ENCODE results near the gene WDR31.
"Not testable (repeated sequence)": the region's sequence is repeated elsewhere in the genome, so short reads cannot be mapped to it uniquely, and the experiment has no call there.

The WDR31 gene

DNA sequence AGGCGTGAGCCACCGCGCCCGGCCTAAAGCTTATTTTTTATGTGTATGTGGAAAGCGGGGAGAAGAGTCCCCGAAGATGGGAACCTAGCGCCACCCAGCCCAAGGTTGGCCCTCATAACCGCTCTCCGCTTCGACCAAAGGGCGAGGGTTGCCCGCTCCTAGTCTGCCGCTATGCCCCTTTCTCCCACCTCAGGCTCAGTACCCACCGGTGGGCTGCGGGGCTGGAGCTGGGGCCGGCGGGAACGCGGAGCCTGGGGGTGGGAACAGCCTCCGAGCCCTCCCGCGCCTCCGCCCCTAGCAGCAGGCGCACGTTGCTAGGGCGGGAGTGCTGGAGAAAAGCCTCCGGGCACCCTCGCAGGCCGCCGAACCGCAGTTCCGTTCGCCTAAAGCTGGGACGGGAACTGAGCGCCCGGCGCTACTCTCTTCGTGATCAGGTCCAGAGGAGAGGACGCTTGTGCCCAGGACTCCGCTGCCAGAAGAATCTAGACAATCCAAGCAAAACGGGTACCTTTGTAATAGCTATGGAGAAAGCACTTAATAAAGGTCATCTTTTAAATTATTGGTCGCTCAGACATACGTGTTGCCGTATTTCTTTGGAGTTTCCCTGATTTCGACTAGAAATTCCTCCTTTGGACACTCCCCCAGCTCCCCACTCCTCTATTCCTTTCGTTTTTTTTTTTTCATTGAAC, at the start of gene WDR31:
Gene WDR31 (minus strand): TSS at position 265 of the 689 bp plus-strand sequence. CDS start 8,253 bp downstream, outside the sequence.
- DNase-seq = peak; percentile 84

DNA sequence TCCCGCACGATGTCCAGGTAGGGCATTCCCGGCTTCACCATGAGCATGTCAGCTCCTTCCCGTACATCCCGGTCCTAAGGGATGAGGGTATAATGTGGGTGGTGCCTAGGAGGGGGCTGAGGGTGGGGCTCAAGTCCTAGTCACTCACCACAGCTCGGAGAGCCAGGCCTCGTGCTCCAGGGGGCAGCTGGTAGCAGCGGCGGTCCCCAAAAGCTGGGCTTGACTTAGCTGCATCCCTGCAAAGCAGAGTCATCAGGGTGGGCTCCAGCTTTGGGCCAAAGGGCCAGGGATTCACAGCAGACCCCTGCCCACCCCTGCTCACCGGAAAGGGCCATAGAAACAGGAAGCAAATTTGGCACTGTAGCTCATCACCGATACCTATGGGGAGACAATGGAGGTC, 49.4 kb upstream of the WDR31 start:
- DNase-seq = no peak

DNA sequence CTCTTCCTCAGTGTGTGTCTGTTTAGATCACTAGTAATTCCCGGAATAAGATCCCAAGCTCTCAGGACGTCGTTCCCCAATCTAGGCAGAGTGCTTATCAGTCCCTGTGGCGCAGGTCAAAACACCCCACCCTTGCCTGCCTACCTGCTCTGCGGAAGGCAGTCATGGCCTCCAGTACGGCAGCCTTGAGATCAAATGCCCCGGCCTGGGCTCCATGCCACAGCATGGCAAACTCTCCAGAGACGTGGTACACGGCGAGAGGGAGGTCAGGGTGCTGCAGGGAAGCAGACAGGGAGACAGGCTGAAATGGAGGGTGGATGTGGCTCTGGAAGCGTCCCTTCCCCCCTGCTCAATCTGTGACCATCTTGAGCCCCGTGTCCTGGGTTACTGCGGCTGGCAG, 48.8 kb upstream of the WDR31 start:
- DNase-seq = no peak

DNA sequence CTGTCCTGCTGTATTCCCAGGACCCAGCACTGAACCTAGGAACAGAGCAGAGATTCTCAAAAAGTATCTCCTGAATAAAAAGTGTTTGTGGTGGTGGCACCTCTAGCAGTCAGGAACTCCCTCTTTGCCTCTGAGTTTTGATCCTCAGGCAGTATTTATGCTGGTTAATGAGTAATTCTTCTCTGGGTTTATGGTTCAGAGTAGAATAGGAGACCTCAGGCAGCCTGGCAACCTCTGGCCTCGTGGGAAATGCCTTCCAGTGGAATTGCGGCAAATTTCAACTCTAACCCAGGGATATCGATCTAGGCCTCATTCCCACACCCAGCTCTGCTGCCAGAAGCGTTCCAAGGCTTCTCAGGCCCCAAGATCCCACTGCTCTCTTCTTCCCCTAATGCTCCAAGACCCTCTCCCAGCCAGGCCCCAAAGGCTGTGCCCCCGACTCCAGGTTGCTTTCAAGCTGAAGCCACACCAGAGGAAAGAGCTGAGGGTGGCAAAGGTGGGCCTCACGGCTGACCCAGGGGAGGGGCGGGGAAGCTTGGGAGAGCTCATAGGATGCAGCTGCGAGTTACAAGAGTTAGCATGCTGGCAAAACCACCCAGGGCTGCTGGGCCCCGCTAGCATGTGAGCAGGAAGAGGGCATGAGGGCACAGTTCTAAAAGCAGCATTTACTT, 47.6 kb upstream of the WDR31 start:
- no peak for DNase-seq

DNA sequence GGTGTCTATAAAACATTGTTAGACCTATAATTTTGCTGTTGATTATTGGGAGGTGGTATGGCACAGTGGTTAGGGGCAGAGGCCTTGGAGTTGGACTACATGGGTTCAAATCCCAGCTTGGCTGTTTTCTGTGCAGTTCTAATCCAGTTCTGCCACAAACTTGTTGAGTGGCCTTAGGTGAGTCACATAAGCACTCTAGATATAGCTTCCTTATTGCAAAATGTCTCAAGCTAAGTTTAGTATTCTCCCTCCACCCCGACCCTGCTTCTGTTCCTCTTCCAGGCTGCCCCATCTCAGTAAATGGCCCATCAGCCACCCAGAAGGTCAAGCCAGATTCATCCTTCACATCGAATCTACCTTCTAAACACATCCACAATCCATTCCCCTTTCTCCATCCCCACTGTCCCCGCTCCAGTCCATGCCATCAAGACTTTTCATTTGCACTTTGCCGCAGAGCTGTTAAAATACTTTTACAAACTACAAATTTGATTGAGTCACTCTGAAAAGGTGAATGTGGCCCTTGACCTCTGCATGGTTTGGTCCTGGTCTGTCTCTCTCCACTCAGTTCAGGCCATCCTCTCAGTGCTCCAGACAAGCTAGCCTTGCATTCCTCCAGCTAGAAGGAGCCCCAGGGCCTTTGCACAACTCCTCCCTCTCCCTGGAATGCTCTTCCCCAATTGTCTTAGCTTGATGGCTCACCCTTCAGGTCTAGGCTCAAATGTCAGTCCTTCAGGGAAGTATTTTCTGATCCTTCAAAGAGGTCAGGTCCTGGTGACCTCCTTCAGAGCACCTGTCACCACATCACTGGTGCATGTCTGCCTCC, 46.7 kb upstream of the WDR31 start:
- no peak for DNase-seq

DNA sequence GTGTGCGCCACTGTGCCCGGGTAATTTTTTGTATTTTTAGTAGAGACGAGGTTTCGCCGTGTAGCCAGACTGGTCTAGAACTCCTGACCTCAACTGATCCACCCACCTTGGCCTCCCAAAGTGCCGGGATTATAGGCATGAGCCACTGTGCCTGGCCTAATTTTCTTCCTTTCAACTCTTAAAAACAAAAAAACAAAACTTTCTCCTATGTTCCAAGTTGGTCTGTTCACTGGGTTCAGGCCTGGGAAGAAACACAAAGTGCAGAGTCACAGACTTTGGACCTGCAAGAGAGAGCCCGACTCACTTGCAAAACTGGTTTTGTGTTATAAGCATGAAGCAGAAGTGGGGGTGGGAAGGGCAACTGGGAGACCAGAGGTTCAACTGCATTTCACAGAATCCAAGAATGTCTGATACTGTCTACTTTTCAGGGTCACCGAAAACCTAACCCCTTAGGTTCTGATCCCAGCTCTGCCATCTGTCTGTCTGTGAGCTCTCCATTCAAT, 41.9 kb upstream of the WDR31 start:
- no peak for DNase-seq

DNA sequence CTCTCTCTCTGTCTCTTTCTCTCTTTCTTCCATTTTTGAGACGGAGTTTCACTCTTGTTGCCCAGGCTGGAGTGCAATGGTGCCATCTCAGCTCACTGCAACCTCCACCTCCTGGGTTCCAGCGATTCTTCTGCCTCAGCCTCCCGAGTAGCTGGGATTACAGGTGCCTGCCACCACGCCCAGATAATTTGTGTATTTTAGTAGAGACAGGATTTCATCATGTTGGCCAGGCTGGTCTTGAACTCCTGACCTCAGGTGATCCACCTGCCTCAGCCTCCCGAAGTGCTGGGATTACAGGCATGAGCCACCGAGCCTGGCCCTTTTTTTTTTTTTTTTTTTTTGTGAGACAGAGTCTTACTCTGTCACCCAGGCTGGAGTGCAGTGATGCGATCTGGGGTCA, 41.4 kb upstream of the WDR31 start:
- not testable (repeated sequence) for DNase-seq

DNA sequence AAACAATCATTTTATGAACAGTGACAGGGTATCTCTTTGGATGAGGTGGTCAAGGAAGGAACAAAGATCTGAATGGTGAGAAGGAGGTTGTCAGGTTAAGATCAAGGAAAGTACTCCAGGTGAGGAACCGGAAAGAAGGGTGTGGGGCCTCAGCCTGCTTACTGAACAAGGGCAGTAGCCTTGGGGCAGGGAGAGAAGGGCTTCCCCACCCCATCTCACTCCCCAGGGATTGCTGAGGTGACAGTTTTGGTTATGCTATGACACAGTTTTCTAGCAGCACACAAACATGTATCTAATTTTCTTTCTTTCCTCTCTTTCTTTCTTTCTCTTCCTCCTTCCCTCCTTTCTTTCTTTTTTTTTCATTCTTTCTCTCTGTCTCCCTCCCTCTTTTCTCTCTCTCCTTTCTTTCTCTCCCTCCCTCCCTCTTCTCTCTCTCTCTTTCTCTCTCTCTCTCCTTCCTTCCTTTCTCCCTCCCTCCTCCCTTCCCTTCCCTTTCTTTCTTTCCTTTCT, 40.8 kb upstream of the WDR31 start:
- DNase-seq = no peak

DNA sequence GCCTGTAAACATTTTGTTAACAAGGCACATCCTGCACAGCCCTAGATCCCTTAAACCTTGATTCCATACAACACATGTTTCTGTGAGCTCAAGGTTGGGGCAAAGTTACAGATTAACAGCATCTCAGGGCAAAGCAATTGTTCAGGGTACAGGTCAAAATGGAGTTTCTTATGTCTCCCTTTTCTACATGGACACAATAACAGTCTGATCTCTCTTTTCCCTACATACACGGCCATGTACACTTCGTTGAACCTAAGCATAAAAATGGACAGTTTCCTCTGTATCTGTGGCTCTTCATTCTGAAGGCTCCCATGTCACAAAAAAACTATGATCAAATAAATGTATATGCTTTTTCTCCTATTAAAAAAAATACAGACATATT, 39.7 kb upstream of the WDR31 start:
- DNase-seq = not testable (repeated sequence)

DNA sequence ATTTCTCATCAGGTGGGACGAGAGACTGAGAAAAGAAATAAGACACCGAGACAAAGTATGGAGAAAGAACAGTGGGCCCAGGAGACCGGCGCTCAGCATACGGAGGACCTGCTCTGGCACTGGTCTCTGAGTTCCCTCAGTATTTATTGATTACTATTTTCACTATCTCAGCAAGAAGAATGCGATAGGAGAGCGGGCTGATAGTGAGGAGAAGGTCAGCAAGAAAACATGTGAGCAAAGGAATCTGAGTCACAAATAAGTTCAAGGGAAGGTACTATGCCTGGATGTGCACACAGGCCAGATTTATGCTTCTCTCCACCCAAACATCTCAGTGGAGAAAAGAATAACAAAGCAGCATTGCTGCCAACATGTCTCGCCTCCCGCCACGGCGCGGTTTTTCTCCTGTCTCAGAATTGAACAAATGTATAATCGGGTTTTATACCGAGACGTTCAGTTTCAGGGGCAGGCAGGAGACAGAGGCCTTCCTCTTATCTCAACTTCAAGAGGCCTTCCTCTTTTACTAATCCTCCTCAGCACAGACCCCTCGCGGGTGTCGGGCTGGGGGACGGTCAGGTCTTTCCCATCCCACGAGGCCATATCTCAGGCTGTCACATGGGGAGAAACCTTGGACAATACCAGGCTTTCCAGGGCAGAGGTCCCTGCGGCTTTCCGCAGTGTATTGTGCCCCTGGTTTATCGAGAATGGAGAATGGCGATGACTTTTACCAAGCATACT, 39.2 kb upstream of the WDR31 start:
- not testable (repeated sequence) for DNase-seq

DNA sequence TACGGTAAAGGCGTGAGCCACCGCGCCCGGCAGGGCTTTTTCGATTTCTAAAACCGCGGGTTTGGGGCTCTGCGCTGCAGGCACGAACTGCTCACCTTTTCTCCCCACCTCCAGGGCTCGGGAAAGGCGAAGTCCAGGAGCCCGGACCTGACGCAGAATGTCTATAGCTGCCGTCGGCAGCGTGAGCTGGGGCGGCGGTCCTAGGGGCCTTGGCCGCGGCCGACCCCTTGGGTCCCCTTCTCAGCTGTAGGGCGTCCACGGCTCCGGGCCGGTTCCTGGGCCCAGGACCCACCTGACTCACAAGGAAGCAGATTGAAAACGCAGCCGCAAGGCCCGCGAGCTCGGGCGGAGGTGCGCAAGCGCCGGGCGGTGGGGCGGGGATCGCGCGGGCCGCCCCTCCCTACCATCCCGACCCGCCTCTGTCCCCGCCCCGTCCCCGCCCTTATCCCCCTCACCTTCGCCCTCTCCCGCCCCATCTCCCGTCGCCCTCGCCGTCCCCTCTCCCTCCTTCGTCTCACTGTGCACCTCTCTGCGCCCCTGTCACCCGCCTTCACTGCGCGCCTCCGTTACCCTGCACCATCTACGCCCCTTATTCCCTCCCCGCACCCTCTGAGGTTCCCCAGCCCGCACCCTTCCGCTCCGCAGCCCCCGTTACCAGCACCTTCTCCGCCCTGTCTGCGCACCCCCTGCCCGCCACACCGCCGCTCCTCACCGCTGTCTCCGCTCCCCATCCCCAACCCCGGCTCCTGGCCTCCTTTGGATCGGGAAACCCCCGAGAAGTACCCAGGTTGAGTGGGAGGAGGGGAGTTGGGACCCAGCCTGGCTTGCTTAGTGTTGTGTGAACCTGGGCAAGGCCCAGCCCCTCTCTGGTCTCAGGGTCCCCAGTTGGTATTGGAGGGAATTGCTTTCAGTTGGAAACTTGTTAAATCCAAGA, 36.8 kb upstream of the WDR31 start, which contains the start of gene HDHD3:
Gene HDHD3 (minus strand): TSS at position 353 of the 934 bp plus-strand sequence. CDS start 2,632 bp downstream, outside the sequence.
- peak; percentile 77 for DNase-seq

DNA sequence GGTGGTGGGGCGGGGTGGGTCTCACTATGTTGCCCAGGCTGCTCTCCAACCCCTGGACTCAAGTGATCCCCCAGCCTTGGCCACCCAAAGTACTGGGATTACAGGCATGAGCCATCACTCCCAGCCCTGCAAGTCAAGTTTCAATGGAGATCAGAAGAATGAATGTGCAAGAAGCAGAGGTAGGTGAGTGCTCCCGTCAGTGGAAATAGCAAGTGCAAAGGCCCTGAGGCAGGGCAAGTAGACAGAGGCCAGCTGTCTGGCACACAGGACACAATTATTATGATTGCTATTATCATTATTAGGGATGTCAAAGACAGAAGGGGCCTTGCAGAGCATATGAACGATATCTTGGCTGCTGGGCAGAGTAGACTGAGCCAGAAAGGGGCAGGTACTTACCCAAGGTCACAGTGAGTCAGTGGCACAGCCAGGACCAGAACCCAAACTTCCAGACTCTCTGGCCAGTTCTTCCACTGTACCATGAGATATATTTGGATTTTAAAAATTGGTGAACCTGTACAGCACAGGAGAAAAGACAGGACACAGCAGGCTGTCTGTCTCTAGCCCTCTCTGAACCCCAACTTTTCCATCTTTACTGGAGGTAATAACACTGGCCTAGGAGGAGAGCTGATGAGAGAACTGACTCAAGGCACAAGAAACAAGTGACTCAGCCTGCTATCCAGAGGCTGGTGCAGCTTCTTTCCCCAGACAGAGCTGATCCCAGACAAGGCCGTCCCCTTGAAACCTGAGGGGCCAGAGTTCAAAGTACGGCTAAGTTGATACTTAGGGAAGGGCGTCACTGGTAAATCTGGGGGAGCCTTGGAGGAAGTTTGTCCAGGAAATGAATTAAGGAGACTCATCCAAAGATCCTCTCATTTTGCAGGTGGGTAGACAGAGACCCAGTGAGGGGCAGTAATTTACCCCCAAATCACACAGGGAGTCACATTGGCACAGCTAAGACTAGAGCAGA, 35.3 kb upstream of the WDR31 start:
- DNase-seq = peak; percentile 9

DNA sequence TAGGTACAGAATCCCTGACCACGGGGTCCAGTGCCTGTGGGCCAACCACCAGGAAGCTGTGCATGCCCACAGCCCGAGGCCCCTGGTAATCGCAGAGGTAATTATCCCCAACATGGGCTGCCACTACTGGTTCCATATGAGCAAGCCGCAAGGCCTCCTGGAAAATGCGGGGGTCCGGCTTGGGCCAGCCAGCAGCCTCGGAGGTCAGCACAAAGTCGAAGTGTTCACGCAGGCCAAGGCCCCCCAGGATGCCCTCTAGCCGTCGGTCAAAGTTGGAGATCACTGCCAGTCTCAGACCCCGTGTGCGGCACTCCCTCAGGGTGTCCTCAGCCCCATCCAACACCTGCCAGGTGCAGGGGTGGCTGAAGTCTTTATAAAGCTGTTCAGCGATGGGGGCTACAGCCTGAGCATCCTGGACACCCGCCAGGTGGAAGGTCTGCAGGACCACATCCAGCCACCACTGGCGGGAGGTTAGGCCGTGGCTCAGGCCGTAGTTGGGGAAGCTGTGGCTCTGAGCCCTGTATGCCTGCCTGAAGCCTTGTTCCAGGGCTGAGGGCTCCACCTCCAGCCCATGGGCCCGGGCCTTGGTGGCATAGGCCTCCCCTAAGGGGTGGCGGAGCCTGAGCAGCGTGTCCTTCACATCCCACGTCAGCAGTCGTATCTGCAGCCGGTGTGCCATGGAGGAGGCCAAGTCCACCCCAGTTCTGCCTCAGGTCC, 33.8 kb upstream of the WDR31 start:
- no peak for DNase-seq

DNA sequence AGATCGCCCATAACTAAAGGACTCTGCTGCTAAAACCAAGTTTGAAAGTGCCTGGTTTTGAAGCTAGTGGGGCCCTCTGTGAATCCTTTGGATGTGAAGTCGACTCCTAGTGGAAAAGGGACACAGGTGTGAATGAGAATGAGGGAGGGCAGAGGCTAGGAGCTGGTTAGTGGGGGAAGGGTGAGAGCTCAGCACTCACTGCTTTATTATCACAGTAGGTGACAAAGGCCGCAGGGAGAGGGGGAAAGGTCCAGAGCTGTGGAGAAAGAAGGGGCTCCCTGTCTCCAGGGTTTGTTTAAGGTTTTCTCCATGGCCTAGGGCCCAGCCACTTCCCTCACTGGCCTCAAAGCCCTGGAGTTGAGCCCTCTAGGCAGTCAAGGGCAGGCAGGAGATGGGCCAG, 33.2 kb upstream of the WDR31 start:
- DNase-seq = no peak

DNA sequence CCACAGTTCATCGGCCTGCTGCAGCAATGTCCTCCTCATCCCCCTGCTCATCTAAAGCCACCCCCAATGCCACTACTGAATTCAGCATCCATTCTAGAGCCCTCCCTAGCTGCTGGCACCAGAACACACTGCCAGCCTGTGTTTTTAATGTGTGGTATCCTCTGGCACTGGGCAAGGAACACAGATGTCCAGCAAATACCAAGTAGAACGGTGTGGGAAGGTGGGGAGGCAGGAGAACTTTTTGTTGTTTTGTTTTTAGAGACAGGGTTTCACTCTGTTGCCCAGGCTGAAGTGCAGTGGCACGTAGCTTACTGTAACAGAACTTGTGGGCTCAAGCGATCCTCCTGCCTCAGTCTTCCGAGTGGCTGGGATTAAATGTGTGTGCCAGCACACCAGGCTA, 32.0 kb upstream of the WDR31 start:
- DNase-seq = no peak

DNA sequence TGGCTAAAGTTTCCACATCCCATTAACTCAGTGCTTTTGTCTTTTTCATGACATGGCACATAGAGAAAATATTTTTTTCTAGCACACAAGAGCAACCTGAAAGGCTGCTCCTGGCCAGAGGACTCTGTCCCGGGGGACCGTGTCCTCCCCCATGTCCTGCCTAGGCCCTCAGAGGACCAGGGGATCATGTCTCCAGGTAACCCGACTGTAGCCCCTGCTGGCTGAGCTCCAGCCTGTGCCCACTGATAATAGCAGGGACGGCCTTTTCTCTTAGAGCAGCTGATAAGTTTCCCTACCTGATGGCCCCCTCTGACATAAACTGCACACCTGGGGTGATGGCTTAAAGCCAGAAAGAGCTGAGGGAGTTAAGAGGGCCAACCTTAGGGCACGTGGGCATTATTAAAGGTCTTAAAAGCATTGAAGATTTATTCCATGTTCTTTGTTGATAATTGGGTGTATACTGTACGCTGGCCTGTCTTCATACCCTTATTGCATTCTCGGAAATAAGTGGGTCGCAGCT, 30.8 kb upstream of the WDR31 start:
- DNase-seq = no peak

DNA sequence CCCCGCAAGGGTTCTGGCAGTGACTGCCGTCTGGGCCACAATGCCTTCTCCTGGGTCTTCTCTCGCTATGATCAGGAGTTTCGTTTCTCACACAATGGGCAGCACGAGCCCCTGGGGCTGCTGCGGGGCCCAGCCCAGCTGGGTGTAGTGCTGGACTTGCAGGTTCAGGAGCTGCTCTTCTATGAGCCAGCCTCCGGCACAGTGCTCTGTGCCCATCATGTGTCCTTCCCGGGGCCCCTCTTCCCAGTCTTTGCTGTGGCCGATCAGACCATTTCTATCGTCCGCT, 29.7 kb upstream of the WDR31 start:
- DNase-seq = no peak

DNA sequence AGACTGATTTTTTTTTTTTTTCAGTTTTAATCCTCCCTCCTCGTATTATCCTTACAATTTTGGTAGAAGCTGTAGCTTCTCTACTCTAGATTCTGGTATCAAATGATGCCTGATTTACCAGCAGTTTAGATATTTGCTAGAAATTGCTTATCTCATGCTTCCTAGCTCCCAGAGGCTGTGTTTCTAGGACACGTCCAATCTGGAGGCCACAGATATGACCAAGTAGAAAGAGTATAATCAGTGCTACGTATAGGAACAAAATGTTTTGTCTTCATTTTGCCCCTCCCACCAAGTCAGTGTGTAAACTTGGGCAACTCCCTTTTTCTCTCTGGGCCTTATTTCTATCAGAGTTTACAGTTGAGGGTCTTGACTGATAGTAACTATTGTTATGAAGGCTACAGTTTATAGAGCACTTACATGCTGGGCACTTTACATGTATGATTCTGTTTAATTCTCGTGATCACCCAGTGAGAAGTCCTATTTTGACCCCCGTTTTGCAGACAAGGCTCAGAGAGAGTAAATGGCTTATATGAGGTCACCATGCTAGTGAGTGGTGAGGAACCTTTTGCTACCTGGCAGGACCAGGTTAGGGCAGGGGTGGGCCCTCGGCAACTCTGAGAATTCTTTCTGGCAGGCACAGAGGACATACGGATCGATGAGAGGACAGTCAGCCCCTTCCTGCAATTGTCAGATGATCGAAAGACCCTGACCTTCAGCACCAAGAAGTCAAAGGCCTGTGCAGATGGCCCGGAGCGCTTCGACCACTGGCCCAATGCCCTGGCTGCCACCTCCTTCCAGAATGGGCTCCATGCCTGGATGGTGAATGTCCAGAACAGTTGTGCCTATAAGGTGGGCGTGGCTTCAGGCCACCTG, 29.1 kb upstream of the WDR31 start:
- no peak for DNase-seq
